GM19035 (cell line): ENCODE data around the gene CMC1.
"Not testable (repeated sequence)": the region's sequence is repeated elsewhere in the genome, so short reads cannot be mapped to it uniquely, and the experiment has no call there.

Source experiments
- ATAC-seq: cut with Tn5 transposase; IDR thresholded peaks from one replicate; pipeline ENCODE4 v1.9.1; 2021; ENCODE audit not compliant: unreplicated experiment

Gene CMC1

DNA sequence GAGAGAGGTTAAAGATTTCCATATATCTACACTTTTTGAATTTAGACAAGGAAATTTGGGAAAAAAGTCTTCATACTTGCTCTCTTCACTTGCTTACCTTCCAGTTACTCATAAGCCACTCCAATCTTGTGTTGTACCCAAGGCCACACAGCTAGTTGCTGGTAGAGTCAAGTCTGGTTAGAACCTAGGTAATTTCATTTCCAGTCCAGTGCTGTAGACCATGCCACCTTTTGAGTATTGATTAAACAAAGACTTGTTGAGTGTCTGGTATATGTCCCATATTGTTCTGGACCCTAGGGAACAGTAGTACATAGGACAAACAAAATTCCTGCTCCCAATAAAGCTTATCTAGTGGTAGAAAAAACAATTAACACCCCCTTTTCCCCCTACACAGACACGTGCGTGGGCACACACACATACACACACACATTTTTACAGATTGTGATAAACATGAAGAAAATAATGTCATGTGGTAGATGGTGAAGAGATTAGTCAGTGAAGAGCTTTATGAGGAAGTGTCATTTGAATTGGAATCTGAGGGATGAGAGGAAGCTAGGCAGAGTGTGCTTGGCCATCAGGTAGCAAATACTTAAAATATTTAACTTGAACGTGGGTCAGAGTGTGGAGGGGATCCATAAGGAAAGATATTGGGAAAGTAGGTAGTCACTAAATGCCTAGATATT is 2.1 kb downstream of the CMC1 start:
- no peak for ATAC-seq

- no peak for ATAC-seq
These were observed 3.1 kb downstream of the CMC1 start for GRCh38 chr3:28244491-28244890.

DNA sequence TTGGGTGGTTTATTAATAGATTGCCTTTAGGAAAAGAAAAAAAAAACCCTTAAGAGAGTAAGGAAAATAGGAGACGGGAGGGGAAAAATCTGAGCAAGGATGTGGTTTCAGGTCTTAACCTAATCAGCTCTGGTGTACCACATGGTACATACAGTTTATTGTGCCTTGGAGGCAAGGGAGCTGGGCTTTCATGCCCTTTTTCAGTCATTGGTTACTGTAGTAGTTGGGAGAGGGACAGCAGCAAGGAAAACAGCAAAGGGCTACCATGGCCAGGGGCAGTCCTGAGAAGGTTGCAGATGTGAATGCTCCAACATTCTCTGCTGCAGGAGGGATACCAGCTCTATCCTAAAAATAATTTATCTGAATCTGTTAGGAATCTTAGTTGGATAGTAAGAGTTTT is 5.9 kb downstream of the CMC1 start:
- ATAC-seq = no peak

DNA sequence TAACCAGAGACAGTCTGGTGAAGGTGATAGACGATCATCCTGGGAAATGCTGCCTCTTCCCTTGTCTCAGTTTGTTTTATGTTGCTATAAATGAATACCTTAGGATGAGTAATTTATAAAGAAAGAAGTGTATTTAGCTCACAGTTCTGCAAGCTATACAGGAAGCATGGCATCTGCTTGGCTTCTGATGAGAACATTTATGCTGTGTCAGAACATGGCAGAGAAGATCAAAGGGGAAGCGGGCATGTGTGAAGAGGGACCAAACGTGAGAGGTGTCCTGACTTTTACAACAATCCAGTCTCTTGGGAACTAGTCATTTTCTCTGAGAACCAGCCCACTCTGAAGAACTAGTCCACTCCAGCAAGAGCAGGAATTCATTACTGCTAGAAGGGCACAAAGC is 9.6 kb downstream of the CMC1 start:
- no peak for ATAC-seq

GRCh38 chr3:28252001-28252431 is 10.6 kb downstream of the CMC1 start:
- no peak for ATAC-seq

- ATAC-seq = no peak
These were observed 11.8 kb downstream of the CMC1 start for GRCh38 chr3:28253040-28253715.

- no peak for ATAC-seq
These were observed 20.6 kb downstream of the CMC1 start for GRCh38 chr3:28262001-28262400.

GRCh38 chr3:28265641-28266040 is 24.2 kb downstream of the CMC1 start:
- ATAC-seq = no peak

DNA sequence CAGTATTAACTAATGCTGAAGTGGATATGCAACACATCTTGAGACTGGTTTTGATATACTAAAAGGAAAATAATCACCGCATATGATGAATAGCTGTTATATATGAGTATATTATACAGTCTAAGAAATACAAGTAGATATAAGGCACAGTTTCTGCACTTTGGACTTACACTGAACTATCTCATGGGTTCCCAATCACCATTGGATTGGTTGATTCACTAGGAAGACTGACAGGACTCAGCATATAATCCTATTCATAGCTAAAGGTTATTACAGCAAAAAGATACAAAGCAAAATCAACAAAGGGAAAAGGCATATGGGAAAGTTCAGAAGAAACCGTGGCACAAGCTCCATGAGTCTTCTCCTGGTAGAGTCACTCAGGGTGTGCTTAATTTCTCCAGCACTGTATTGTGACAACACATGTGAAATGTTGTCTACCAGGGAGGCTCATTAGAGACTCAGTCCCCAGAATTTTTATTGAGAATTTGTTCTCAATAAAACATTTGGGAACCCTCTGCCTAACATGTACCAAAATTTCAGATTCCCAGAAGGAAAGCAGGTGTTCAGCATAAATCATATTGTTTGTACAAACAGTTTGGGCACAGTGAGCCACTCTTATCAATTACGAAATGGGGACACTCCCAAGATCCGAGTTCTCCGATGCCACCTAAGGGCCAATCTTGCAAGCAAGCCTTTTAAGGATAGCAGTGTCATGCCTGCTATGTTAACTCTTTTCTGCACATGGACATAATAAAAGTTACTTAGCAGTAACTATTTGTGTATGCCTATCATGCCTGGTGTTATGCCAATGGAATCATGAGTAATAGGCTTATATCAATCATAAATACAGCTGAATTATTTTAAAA is 26.8 kb downstream of the CMC1 start:
- no peak for ATAC-seq

- ATAC-seq = no peak
These were observed 27.6 kb downstream of the CMC1 start for GRCh38 chr3:28268989-28269388.

DNA sequence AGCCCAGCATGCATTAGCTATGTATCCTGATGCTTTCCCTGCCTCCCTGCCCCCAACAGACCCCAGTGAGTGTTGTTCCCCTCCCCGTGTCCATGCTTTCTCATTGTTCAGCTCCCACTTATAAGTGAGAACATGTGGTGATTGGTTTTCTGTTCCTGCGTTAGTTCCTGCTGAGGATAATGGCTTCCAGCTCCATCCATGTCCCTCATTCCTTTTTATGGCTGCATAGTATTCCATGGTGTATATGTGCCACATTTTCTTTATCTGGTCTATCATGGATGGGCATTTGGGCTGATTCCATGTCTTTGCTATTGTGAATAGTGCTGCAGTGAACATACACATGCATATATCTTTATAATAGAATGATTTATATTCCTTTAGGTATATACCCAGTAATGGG is 28.5 kb downstream of the CMC1 start:
- not testable (repeated sequence) for ATAC-seq

DNA sequence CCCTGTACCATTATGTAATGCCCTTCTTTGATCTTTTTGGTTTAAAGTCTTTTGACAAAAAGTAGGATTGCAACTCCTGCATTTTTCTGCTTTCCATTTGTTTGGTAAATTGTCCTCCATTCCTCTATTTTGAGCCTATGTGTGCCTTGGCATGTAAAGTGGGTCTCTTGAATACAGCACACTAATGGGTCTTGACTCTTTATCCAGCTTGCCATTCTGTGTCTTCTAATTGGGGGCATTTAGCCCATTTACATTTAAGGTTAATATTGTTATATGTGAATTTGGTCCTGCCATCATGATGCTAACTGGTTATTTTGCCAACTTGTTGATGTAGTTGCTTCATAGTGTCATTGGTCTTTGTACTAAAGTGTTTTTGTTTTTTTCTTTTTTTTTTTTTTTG is 32.4 kb downstream of the CMC1 start:
- ATAC-seq = no peak

GRCh38 chr3:28278918-28279317 is 37.5 kb downstream of the CMC1 start:
- no peak for ATAC-seq

DNA sequence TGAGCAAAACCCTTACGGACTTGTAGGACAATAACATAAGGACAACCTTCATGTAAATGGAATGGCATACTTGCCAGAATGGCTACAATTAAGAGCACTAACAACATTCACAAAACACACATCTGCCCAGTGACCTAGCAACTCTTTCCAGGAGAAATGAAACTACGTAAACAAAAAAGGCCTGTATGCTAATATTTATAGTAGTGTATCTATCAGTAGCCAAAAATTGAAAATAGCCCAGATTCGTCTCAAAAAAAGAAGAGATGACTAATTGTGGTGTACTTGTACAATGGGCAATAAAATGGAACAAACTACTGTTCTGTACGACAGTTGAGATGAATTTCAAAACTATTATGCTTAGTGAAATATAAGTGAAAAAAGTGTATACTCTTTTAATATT is 38.4 kb downstream of the CMC1 start:
- no peak for ATAC-seq

- no peak for ATAC-seq
These were observed 39.4 kb downstream of the CMC1 start for GRCh38 chr3:28280781-28281180.

DNA sequence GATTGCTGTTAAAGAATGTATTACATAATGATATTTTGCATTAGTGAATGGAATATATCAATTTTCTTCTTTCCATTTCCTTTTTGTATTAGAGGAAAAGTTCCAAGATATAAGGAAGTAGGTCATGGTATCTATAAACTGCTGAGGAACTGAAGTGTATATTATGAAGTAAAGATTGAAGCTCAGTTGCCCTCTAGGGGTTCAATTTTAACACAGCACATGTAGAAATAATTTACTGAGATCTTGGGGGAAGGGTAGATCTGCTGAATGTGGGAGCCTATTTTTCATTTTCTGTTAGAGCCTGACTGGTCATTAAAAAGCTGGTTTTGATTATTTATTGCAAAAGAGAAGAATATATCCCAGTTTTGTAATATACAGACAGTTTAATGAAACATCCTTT is 45.2 kb downstream of the CMC1 start:
- ATAC-seq = peak; percentile 77

DNA sequence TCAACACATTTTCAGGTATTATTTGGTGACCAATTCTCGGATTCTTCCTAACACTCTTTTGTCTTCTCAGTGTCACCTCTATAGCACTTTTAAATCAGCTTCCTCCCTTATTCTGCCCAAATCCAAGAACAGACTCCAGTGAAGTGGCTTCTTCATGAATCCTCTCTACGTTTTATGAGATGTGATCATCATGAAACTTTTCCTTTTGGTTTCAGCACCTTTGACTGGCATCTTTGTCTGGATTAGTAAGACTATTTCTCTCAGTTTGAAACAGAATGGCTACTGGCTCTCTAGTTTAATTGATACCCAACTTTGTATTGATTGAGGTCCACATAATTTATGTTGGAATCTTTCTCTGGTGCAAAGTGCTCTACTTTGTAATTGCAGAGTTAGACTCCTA is 45.6 kb downstream of the CMC1 start:
- no peak for ATAC-seq

- no peak for ATAC-seq
These were observed 49.5 kb downstream of the CMC1 start for GRCh38 chr3:28290863-28291300.

GRCh38 chr3:28291577-28291976 is 50.2 kb downstream of the CMC1 start:
- no peak for ATAC-seq

DNA sequence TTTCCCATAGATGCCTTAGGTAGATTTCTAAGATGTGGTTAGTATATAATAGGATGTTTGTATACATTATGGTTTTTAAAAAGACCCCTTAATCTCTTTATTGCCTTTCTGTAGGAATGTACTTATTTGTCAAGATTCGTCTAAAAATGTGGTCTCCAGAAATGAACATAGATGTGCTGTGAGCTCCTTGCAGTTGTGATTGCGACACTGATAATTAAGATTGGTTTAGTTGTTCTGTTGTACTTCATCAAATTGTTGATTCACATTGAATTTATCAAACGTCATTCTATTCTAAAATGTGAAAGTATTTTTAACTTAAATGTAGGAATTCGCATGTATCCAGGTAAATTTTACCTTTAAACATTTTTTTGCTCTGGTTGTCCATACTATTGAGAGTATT is 51.2 kb downstream of the CMC1 start:
- no peak for ATAC-seq

- ATAC-seq = no peak
These were observed 53.4 kb downstream of the CMC1 start for GRCh38 chr3:28294667-28295413.
